GM13976 (cell line): Measurements from ENCODE around the gene ZSWIM6.

Experiments used
- DNase-seq: peaks from one replicate; pipeline ENCODE4 v3.0.0; 2012; ENCODE audit warnings: low spot score
- CTCF ChIP-seq: IDR thresholded peaks from 2 replicates; pipeline ENCODE4 v1.5.1; 2012; ENCODE audit warnings: borderline replicate concordance, mild to moderate bottlenecking; ENCODE audit not compliant: insufficient read depth; ENCODE audit errors: extremely low read depth, missing control alignments, control extremely low read depth
- in situ Hi-C: fragments of 300-500 bp; cut with MboI; formaldehyde crosslinking; loops from one replicate; pipeline ENCODE4 v1.12.0; 2022; ENCODE audit warnings: low sequenced_read_pairs, mixed read lengths, inconsistent platforms; ENCODE audit not compliant: unreplicated experiment

ZSWIM6 gene

GRCh38 chr5:61431923-61432620 is 100.0 kb downstream of the ZSWIM6 start:
- TF ChIP-seq CTCF: no peak
- in situ Hi-C loops: no loop called here
- no peak for DNase-seq

- no peak for TF ChIP-seq CTCF
- in situ Hi-C loops: no loop called here
- DNase-seq: no peak
Observed at GRCh38 chr5:61435368-61435767, 103.3 kb downstream of the ZSWIM6 start.

GRCh38 chr5:61438298-61438970 is 106.4 kb downstream of the ZSWIM6 start:
- DNase-seq: no peak
- in situ Hi-C loops: no loop called here
- no peak for TF ChIP-seq CTCF

- in situ Hi-C loops: no loop called here
- DNase-seq: no peak
- TF ChIP-seq CTCF: no peak
Observed at GRCh38 chr5:61440086-61440485, 108.0 kb downstream of the ZSWIM6 start.

GRCh38 chr5:61440596-61440995 is 108.5 kb downstream of the ZSWIM6 start:
- no peak for DNase-seq
- in situ Hi-C loops: no loop called here
- no peak for TF ChIP-seq CTCF

GRCh38 chr5:61441742-61442141 is 109.7 kb downstream of the ZSWIM6 start:
- no peak for TF ChIP-seq CTCF
- no peak for DNase-seq
- in situ Hi-C loops: no loop called here
